SK-N-SH treated with all-trans-retinoic acid at 6 μM for 48 hours (cell line): Measurements from ENCODE around the gene SMAD5.

Experiments
- CSRNP3 ChIP-seq: fragments of 250-450 bp; sonication (Bioruptor Pico); IDR thresholded peaks from 2 replicates; pipeline ENCODE4 v1.5.1; 2021; ENCODE audit warnings: mild to moderate bottlenecking, moderate library complexity
- SNAI2 ChIP-seq: fragments of 250-450 bp; sonication (Bioruptor Pico); IDR thresholded peaks from 2 replicates; pipeline ENCODE4 v1.5.0; 2020; ENCODE audit warnings: mild to moderate bottlenecking, moderate library complexity
- TF ChIP-seq, protein P1 (sequence below): fragments of 250-450 bp; sonication (Bioruptor Pico); IDR thresholded peaks from 2 replicates; pipeline ENCODE4 v1.8.0; 2020; ENCODE audit warnings: mild to moderate bottlenecking, moderate library complexity, borderline replicate concordance

GRCh38 chr5:136141561-136141960 lies 8.9 kb downstream of the SMAD5 start:
- TF ChIP-seq CSRNP3 (CRISPR knock-in tag), result no peak
- TF ChIP-seq, protein P1, sequence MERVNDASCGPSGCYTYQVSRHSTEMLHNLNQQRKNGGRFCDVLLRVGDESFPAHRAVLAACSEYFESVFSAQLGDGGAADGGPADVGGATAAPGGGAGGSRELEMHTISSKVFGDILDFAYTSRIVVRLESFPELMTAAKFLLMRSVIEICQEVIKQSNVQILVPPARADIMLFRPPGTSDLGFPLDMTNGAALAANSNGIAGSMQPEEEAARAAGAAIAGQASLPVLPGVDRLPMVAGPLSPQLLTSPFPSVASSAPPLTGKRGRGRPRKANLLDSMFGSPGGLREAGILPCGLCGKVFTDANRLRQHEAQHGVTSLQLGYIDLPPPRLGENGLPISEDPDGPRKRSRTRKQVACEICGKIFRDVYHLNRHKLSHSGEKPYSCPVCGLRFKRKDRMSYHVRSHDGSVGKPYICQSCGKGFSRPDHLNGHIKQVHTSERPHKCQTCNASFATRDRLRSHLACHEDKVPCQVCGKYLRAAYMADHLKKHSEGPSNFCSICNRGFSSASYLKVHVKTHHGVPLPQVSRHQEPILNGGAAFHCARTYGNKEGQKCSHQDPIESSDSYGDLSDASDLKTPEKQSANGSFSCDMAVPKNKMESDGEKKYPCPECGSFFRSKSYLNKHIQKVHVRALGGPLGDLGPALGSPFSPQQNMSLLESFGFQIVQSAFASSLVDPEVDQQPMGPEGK, result no peak
- no peak for TF ChIP-seq SNAI2 (CRISPR knock-in tag)
